ENCODE results near the gene SLC30A10.
"Not testable (repeated sequence)": the region's sequence is repeated elsewhere in the genome, so short reads cannot be mapped to it uniquely, and the experiment has no call there.

The SLC30A10 gene

DNA sequence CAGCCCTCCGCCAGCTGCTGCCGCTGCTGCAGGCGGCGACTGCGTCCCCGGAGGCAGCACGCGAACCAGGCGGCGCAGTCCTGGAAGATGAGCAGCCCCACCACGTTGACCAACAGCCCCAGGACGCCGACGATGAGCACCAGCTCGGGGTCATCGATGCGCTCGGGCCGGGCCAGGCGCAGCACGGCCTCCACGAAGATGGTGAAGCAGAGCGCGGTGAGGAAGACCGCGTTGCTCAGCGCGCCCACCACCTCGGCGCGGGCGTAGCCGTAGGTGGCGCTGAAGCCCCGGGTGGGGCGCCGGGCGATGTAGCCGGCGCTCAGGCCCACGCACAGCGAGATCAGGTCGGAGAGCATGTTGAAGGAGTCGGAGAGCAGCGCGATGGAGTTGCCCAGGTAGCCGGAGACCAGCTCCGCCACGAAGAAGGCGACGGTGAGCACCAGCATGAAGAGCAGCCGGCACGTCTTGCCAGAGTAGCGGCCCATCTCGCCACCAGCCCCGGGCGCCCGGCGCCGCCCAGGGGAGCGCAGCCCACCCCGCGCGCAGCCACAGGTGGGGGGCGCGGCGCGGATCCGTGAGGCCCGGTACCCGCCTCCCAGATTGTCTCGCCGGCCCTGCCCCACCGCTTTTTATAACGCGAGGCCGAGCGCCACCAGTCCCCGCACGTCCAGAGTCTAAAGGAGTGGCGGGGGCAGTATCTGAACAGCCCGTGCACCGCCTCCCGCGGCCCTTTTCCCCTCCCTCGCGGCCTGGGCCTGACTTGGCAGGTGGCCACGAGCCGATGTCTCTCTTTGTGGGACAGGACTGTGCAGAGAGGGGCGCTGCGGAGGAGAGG, at the start of gene SLC30A10:
TSS of gene SLC30A10 (minus strand) at position 602 of the 835 bp plus-strand sequence. CDS start at position 485, 117 bp downstream.
- peak; percentile 39 for DNase-seq

DNA sequence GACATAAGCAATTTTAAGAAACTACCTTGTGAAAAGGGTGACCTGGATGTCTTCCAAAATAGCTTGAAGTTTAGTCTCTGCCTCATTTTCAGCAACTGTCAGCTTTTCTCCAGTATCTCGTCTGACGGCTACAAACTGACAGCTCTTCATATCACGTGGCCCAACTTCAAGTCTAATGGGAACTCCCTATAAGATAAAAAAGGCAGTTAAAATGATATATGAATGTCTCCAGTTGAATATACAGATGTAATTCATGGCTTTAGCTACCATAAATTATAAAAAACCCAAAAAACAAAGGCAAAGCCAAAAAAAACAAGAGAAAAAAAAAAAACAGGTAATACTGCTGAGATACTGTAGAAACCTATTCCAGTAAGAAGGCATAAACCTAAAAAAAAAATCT, 44.9 kb upstream of the SLC30A10 start:
- DNase-seq = no peak

DNA sequence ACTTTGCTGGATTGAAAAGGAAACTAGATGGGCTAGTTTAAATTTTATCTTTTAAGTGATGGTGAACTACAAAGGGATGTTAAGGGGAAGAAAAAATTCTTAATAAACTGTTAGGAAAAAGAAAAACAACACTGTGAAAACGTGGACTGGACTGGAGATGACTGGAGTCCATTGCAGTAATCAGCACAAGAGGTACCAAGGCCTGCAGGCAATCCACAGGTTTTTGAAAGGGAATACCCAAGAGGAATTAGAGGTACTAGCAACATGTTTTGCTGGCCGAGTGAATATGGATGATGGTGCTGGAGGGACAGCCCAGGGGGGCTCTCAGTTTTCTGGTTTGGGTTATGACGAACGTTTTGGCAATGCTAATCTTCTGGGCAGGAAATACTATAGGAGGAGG, 39.0 kb upstream of the SLC30A10 start:
- DNase-seq = no peak

DNA sequence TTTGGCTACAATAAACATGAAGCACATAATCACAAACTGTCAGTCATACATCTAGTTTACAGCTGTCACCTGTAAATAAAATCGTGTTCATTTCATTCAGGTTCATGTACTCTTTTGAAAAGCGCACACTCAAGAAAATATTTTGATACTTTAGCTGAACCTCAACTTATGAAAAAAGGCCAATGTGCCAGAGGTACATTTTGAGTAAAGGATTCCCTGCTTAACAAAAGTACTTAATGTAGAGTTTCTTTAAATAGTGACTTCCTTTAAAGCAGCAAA, 37.7 kb upstream of the SLC30A10 start:
- DNase-seq = no peak

DNA sequence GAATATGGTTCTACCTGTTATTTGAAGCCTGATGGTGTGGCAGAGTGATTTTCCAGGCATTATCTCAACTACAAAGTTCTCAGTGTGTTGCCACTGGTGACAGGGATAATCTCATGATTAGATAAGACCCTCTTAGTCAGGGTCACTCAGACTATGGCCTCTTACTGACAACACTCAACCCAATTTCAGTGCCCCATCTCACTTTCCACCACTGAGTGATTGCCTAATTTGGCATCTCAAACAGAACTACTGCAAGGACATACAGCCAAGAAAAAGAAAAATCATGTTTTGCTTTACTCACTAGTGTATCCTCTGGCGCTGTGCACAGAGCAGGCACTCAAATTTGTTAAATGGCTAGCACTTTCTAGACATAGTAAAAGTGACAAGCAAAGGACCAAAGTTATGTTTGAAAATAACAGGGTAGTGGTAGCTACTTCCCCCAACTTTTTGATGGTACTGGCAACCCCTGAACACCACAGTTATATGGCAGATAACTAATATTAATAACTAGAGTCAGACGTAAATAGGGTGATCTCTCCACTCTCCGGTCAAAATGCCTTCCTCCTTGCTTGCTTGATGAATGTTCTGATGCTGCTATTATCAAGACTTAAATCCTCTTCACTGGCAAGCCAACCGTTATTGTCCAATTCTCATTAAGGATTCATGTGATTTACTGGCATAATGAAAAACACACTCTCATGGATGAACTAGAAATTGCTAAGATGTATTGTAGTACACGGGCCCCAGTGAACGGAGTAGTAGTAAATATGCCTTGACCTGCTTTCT, 37.1 kb upstream of the SLC30A10 start:
- no peak for DNase-seq

DNA sequence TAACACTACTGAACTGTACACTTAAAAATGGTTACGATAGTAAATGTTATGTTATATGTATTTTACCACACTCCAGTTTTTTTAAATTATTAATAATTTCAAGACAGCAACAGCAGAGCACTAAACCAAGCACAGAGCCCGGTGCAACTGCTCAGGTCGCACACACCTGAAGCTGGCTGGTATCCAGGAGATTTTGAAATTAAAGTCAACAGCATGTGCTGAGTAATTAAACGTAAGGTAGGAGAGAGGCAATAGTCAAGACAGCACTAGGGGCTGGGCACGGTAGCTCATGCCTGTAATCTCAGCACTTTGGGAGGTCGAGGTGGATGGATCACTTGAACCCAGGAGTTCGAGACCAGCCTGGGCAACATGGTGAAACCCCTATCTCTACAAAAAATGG, 35.1 kb upstream of the SLC30A10 start:
- no peak for DNase-seq

DNA sequence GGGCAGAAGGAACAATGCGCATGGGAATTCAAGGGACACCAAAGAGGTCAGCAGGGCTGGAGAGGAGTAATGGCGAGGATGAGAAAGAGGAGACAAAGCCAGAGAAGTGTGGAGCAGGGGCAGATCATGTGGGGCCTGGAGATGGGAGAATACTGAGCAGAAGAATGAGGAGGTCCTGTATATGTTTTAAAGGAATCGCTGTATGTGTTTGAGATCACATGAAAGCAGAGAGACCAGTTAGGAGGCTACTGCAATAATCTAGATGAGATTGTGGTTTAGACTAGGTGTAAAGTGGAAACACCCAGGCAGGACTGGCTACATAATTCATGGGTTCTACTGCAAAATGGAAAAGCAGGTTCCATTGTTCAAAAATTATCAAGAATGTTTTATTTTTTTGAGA, 33.3 kb upstream of the SLC30A10 start:
- no peak for DNase-seq

DNA sequence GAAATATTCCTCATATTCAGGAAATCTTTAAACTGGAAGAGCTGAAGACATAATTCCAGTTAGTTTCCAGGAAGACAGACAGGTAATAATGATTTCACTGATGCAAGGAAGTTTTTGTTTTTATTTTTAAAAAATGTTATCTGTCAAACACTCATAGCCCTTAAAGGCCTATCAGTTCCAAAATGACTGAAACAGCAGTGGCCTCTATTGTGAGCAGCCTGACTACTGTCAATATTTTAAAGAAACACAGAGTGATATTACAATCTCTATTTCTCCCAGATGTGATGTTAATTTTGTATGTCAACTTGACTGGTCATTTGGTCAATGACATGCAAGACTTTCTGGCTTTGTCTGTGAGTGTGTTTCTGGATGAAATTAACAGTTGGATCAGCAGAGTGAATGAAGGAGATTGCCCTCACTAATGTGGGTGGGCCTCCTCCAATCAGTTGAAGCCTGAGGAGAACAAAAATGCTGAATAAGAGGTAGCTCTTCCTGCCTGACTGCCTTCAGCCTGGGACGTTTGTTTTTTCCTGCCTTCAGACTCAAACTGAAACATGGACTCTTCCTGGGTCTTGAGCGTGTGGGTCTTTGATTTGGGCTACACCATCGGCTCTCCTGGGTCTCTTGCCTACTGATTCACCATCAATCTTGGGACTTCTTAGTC, 31.3 kb upstream of the SLC30A10 start:
- no peak for DNase-seq

DNA sequence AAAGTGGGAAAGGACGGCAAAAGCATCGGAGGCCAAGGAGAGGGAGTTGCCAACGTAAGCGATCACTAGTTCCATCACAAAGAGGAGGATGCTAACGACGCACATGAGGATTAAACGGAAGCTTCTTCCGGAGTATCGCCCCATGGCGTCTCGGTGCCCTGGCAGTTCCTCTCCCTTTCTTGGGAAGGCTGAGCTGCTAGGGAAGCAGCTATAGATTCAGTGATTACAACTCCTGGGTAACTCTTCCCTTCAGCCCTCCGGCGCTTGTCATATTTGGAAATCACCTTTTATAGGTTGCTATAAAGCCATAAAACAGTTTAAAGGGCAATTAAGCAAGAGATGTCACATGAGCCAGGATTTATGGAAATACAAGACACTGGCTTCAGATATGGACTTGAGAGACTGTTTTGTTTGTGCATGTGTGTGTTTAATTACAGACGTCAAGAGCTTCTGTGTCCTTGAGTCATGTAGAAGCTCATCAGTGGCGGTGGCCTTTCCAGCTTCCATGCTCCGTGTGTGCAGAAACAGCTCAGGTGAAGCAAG, 30.6 kb upstream of the SLC30A10 start:
- no peak for DNase-seq

DNA sequence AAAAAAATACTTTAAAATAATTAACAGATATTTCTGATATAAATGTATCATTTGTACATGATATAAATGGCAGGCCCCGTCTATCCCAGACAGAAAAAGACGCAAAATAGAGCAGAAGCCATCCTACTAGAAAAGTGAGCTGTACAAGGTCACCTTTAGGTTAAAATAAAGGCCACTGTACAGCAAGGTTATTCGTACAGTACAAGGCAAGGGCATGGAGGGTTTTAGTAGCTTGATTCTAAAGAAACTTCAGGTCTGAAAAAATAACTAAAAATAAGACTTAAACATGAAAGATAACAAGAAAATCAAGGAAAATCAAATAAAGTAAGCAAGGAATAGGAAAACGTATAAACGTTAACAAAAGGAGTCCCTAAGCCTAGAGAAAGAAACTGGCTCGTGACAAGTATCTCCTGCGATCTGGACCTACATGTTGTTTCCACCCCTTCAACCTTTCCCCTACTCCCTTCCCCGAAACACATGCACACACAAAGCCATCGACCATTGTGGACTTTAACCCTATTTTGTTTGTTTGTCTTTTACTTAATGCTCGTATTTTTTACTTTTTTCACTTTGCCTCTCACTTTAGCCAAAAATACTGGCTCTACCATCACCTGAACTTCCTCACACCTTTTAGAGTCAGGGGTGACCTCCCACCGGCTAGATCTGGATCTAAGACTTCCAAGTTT, 26.5 kb upstream of the SLC30A10 start:
- no peak for DNase-seq

DNA sequence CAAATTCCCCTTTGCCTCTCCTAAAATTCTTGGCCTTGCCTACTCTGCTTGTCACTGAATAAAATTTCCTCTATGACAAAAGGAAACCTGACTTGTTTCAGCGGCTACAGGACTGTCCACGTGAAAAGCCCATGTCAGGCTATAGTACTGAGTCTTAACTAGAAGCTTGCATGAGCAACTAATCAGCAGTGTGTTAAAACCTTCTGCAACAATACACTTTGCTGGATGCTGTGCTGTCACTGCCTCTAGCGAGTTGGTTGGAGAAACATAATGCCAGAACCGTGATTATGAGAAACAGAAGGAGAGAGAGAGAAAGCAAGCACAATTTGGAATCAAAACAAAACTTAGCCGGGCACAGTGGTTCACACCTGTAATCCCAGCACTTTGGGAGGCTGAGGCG, 25.7 kb upstream of the SLC30A10 start:
- DNase-seq = no peak

DNA sequence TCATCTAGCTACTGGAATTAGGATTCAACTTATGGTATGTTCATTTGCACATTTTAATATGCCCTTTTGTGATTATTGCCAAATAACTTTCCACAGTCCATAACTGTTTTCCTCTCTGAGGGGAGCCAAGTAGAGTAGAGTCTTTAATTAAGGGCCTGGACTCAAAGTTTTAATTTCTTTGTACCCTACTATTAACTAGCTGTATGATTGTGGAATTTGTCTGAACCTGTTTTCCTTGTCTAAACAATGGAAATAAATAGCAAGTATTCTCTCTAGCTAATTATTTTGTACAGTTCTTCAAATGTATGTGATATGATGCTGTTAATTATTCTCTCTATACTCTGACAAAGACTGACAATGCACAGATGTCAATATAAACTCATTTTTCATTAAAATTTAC, 24.0 kb upstream of the SLC30A10 start:
- DNase-seq = no peak

DNA sequence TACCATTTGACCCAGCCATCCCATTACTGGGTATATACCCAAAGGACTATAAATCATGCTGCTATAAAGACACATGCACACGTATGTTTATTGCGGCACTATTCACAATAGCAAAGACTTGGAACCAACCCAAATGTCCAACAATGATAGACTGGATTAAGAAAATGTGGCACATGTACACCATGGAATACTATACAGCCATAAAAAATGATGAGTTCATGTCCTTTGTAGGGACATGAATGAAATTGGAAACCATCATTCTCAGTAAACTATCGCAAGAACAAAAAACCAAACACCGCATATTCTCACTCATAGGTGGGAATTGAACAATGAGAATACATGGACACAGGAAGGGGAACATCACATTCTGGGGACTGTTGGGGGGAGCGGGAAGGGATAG, 20.9 kb upstream of the SLC30A10 start:
- not testable (repeated sequence) for DNase-seq

DNA sequence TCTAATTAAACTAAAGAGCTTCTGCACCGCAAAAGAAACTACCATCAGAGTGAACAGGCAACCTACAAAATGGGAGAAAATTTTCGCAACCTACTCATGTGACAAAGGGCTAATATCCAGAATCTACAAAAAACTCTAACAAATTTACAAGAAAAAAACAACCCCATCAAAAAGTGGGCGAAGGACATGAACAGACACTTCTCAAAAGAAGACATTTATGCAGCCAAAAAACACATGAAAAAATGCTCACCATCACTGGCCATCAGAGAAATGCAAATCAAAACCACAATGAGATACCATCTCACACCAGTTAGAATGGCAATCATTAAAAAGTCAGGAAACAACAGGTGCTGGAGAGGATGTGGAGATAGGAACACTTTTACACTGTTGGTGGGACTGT, 20.4 kb upstream of the SLC30A10 start:
- DNase-seq = not testable (repeated sequence)

DNA sequence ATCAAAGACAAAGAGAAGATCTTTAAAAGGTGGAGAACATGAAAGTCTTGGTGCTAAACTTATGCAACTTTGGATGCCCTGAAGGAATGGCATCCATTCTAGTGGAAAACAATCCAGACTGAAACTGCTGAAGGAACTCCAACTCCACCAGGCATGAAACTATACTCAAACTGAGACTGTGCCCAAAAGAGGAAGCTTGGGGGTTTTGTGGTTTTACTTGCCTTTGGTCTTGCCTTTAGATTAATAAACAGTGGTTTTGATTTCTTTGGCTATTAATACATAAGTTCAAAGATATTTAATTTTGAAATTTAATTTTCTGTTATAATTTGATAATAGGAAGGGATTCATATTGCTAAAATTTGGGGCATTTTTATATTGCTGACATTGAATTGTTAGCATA, 17.4 kb upstream of the SLC30A10 start:
- no peak for DNase-seq

DNA sequence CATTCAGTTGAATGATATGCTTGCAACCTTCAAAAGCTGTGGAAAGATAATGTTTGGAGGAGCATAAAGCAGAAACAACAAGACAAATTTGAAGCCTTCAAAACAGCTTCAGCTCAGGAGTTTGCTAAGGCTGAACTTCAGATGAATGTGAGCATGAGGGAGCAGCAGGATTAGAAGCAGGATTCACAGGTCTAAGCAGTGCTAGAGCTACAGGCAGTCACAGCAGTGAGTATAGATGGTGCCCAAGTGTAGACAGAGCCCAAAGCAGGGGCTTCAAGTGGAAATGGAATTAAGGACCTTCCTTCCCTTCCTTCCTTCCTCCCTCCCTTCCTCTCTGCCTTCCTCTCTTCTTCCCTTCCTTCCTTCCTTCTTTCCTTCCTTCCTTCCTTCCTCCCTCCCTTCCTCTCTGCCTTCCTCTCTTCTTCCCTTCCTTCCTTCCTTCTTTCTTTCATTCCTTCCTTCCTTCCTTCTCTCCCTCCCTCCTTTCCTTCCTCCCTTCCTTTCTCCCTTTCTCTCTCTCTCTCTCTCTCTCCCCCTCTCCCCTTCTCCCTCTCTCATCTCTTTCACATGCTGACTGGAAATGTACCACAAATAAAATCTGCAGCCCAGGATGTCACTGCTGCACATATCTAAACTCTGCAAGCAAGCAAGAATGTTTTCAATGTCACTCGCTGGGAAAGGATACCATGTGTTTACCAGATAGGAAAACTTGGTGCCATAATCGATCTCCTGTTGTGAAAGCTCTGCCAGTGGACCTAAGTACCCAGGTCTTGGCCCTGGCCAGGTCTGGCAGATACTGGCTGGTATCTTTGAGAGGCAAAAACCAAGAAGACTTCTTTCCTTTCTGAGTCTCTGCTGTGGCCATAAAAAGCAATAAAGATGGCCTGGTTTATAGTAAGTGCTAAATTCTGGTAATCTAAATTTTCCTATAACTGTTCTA, 13.1 kb upstream of the SLC30A10 start:
- no peak for DNase-seq

DNA sequence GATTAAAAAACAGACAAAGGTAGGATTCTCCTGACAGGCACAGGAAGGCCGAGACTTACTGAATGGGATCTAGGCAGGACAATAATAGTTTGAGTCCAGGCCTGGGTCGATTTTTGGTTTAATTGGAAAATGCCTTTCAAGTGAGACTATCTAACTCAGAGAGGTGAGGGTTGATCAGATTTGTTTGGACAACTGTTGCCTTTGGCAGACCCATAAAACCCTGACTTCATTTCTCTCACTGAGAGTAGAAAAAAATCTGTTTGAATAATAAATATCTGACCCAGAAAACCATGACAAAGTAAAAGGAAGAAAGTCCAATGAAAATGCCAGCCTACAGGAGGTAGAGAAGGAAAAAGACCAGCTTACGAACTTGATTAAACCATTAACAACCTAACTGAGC, 12.3 kb upstream of the SLC30A10 start:
- no peak for DNase-seq

DNA sequence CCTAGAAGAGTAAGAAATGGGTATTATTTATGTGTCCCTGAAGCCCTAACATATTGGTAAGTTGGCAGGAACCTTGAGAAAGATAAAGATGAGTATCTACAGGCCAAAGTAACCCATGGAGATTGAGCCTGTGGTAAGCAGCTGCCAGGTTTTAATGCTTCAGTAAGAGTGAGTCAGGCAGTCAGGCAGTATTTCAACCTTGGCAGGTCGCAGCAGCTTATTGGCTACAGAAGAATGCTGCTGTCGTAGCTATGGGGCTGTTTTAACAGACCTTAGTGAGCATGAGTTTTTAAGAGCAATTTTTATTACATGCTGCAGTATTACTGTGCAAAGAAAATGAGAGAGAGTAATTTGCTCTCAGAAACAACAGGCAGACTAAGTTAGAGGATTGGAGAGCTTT, 10.3 kb upstream of the SLC30A10 start:
- no peak for DNase-seq

DNA sequence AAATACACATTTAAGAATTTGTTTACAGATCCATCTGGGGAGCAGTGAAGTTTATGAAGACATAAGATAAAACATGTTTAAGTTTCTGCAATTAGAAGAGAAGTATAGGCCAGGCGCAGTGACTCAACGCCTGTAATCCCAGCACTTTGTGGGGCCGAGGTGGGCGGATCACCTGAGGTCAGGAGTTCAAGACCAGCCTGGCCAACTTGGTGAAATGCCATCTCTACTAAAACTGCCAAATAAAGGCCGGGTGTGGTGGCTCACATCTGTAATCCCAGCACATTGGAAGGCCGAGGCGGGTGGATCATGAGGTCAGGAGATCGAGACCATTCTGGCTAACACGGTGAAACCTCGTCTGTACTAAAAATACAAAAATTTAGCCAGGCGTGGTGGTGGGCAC, 5.4 kb upstream of the SLC30A10 start:
- not testable (repeated sequence) for DNase-seq

DNA sequence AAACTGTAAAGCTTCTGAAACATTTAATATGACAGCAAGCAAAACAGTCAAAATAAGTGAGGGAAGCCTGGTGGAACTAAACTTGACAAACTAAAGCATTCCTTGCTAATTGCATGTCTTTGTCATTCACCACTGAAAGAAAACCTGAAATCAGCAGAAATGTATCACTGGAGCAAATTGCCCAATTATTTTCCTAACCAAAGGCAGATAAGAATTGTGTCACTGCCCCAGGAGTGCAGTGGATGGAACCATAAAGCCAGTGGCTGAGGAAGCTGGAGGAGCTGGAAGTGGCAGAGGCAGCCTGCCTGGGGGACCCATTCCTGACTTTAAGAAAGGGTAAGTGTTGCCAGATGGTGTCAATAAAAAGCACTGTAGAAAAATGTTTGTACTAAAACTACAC, 2.7 kb upstream of the SLC30A10 start:
- DNase-seq = no peak

DNA sequence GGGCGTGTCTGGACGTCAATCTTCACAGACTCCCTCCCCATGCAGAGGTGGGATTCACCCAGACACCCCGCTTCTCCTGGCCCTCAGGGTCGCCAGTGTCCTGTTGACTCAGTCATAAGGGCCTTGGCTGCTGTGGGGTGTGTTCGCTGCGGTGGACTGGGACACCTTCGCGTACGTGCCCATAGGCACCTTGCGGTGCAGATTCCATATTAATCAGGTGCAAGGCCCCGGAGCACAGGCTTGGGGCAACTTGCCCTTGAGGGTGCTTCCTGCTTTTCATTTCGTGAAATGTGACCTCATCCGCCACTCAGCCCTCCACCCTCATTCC, 398 bp upstream of the SLC30A10 start:
- DNase-seq = no peak

DNA sequence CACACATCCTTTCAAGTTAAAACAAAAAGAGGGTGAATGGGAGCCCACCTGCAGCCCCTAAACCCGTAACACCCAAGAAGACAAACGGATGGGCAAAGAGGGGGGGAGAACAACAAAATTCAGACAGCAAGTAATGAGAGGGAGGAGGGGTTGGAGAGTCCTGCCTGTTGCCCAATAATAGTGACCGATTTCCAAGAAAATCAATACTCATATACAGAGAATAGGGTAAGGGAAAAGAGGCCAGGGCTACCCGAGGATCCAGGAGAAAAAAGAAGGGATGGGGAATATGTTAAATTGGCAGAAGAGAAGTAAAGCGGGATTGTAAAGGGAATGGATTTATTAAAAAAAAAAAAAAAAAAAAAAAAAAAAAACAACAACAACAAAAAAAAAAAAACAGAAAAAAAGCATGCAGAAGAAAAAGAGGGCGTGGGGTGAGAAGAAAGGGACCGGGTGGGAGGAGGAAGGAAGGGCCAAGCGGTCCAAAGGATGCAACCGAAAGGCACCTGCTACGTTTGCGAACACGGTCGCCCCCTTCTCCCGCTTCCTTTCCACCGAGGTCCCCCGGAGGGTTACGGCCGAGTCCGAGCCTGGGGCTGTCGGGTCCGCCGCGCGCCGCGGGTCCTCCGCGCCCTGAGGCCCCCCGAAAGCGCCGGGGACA, 930 bp downstream of the SLC30A10 start:
- no peak for DNase-seq
